Heart right ventricle (tissue), 16 donors: ENCODE data around the gene SLC19A1. TPM values are rescaled to one million over a fixed set of nuclear protein-coding genes. Genes with fewer than 3 reads are reported as not detected.

ENCODE experiments used
- ATAC-seq, 8 donors: fragments of 200-7000 bp; cut with Tn5 transposase; one replicate each; pipeline ENCODE4 v1.9.1; 2020; ENCODE audit warnings: mild to moderate bottlenecking in 8 of 8, moderate library complexity in 8 of 8, moderate number of reproducible peaks in 1 of 8
- DNase-seq, 2 donors: peaks; one replicate each; pipeline ENCODE4 v3.0.0-alpha.2; 2020
- H3K27ac ChIP-seq, 10 donors: fragments of 200-600 bp; sonication (generic) in 2 of 10; one replicate each; pipeline versions ENCODE4 v1.5.0 to v1.8.0; 2020 to 2022; ENCODE audit warnings: mild to moderate bottlenecking in 3 of 10
- H3K27me3 ChIP-seq, 7 donors: fragments of 200-600 bp; one replicate each; pipeline ENCODE4 v1.8.0; 2021 to 2022; ENCODE audit warnings: mild to moderate bottlenecking in 2 of 7
- H3K36me3 ChIP-seq, 9 donors: fragments of 200-600 bp; sonication (generic) in 1 of 9; one replicate each; pipeline versions ENCODE4 v1.5.0 to v1.8.0; 2020 to 2022; ENCODE audit warnings: mild to moderate bottlenecking in 2 of 9
- H3K4me1 ChIP-seq, 9 donors: fragments of 200-600 bp; sonication (generic) in 1 of 9; one replicate each; pipeline versions ENCODE4 v1.5.0 to v1.8.0; 2020 to 2022; ENCODE audit warnings: mild to moderate bottlenecking in 4 of 9
- H3K4me3 ChIP-seq, 10 donors: fragments of 200-600 bp; sonication (generic) in 2 of 10; one replicate each; pipeline versions ENCODE4 v1.5.0 to v1.8.0; 2020 to 2022; ENCODE audit warnings: mild to moderate bottlenecking in 7 of 10, moderate library complexity in 2 of 10
- H3K9me3 ChIP-seq, 11 donors: fragments of 200-600 bp in 10 of 11; sonication (generic) in 2 of 11; one replicate each; pipeline versions ENCODE4 v1.5.0 to v1.8.0; 2013 to 2022; ENCODE audit warnings: mild to moderate bottlenecking in 2 of 11, control low read depth in 1 of 11, moderate library complexity in 1 of 11
- CTCF ChIP-seq, 9 donors: fragments of 200-600 bp; sonication (generic) in 2 of 9; IDR thresholded peaks; one replicate each; pipeline versions ENCODE4 v1.5.0 to v1.8.0; 2021 to 2022; ENCODE audit warnings: antibody characterized with exemption in 9 of 9, mild to moderate bottlenecking in 5 of 9, moderate library complexity in 1 of 9
- WGBS, 2 donors: extraction: QIAGEN DNeasy Blood & Tissue Kit; methylation state at CpG; one replicate each; pipeline ENCODE4 v1.1.7; 2013; ENCODE audit warnings: inconsistent platforms in 1 of 2; 5-methylcytosine and 5-hydroxymethylcytosine counted together
- intact Hi-C, 10 donors: fragments of 100-400 bp; cut with DNase I; formaldehyde crosslinking; loops; one replicate each; pipeline versions ENCODE4 v1.11.1 to v1.14.2; 2022
- polyA plus RNA-seq, 2 donors: library from polyadenylated mRNA; stranded (reverse); fragments of 200-250 nt; gene quantifications; one replicate each; pipeline ENCODE4 v1.2.3, GENCODE V29; 2013
- total RNA-seq, 10 donors: library from RNA; stranded (reverse); fragmentation: NEBNext Ultra II Directional in 3 of 10; extraction: Animal tissue kit (Norgen Biotek cat#: 25700) in 3 of 10; gene quantifications; one replicate each; pipeline versions ENCODE4 v1.2.1 to v1.2.4, GENCODE V29; 2021 to 2023
- donor health status: Arrhythmogenic right ventricular cardiomyopathy.
- donor health status: ischemic (EF 13 %, LVEDD 7.1; RV severe dilation, severe dysfunction).
- donor health status: healthy with polysubstance abuse.
- donor health status: DM: no; HTN: yes; CAD: no.
- donor health status: DM: no; HTN: no; CAD: no.
- donor health status: ischemic (EF 25% LVEDD 6.9; RV normal size, moderate dysfunction).
- donor health status: ischemic (EF 25% LVEDD 5.7; RV mildly dilated, moderate dysfunction).
- donor health status: healthy.
- donor health status: DM: yes; HTN: yes; CAD: no.
- donor health status: Ischemic cardiomyopathy.
- donor health status: ischemic (EF 35%, LVEDD 5.7; RV mildly dilated, moderate dysfunction).
- donor health status: nonischemic (EF 11% LVEDD 7.7; RV severe dilation, severe dysfunction).
- donor health status: DM: yes; HTN: yes; CAD: no.
- donor health status: PGD.
- donor health status: ischemic (EF 29% LVEDD 5.4; RV normal size, mild dysfunction).
- donor health status: nonischemic (EF 23%, LVEDD 6.1; RV moderate dilation, normal function).

SLC19A1 gene
- total and polyA plus RNA-seq, 12 donors: 1.5 to 8.5 (median 3.8) TPM

GRCh38 chr21:45590246-45590725 lies 48.0 kb upstream of the SLC19A1 start:
- TF ChIP-seq CTCF (IDR thresholded peaks at IDR 0.05): no peak
- peak overlapping the region in 2 of 10 donors; percentile 31 to 37 for H3K27ac ChIP-seq
- H3K9me3 ChIP-seq: peaks cover 0 to 30% (median 18%) of the 10 kb centered on the region in 11 donors
- intact Hi-C loops: loop anchor here in 4 of 10 donors (5.0 to 10.0 kb wide), 5 partner anchors 33 to 295 kb away; partner anchors contain the start of gene PCBP3 (in 1 of the 4)
- peak; percentile 51 to 78 for DNase-seq
- H3K27me3 ChIP-seq: peaks cover 0 to 41% (median 33%) of the 10 kb centered on the region in 7 donors
- WGBS, 2 donors: 1 to 2% methylated on average over 38 to 46 of the region's 46 CpGs
- peaks cover 0 to 19% (median 5%) of the 10 kb centered on the region in 9 donors for H3K4me1 ChIP-seq
- H3K4me3 ChIP-seq: peak overlapping the region; percentile 32 to 62 (median 54)
- no peaks in the 10 kb centered on the region for H3K36me3 ChIP-seq
- peak; percentile 78 to 93 (median 86) for ATAC-seq

- intact Hi-C loops: loop anchor here in 4 of 10 donors (5.0 to 10.0 kb wide), 5 partner anchors 32 to 295 kb away; partner anchors contain the start of gene PCBP3 (in 1 of the 4)
- ATAC-seq (peak in 2 of 8 donors; percentile 5 to 24), DNase-seq (no peak)
- Histone ChIP-seq H3K27ac (peak overlapping the region in 2 of 10 donors; percentile 31 to 37), H3K36me3 (no peaks in the 10 kb centered on the region), H3K27me3 (peaks cover 0 to 40% (median 36%) of the 10 kb centered on the region in 7 donors), H3K4me1 (peaks cover 0 to 19% (median 5%) of the 10 kb centered on the region in 9 donors), H3K9me3 (peaks cover 0 to 36% (median 18%) of the 10 kb centered on the region in 11 donors), H3K4me3 (peak overlapping the region; percentile 32 to 62 (median 54))
- no peak for TF ChIP-seq CTCF (IDR thresholded peaks at IDR 0.05)
- WGBS, 2 donors: 33% methylated on average over 41 of the region's 41 CpGs
Observed at GRCh38 chr21:45589686-45590245, 47.5 kb upstream of the SLC19A1 start.

GRCh38 chr21:45588871-45589491 lies 46.7 kb upstream of the SLC19A1 start:
- peaks cover 0 to 42% (median 18%) of the 10 kb centered on the region in 11 donors for H3K9me3 ChIP-seq
- H3K4me3 ChIP-seq: no peak overlapping the region
- intact Hi-C loops: no loop called here
- peaks cover 0 to 19% (median 5%) of the 10 kb centered on the region in 9 donors for H3K4me1 ChIP-seq
- TF ChIP-seq CTCF (IDR thresholded peaks at IDR 0.05): no peak
- no peaks in the 10 kb centered on the region for H3K36me3 ChIP-seq
- WGBS, 2 donors: 89 to 90% methylated on average over 5 of the region's 5 CpGs
- DNase-seq (no peak), ATAC-seq (no peak)
- peaks cover 0 to 43% (median 36%) of the 10 kb centered on the region in 7 donors for H3K27me3 ChIP-seq
- no peak overlapping the region for H3K27ac ChIP-seq

GRCh38 chr21:45588086-45588825 lies 46.0 kb upstream of the SLC19A1 start:
- no peak for ATAC-seq

More at GRCh38 chr21:45588086-45588825, 46.0 kb upstream of the SLC19A1 start:
- Histone ChIP-seq H3K27me3 (peaks cover 0 to 48% (median 36%) of the 10 kb centered on the region in 7 donors), H3K4me1 (peaks cover 0 to 19% (median 5%) of the 10 kb centered on the region in 9 donors), H3K27ac (no peak overlapping the region), H3K36me3 (no peaks in the 10 kb centered on the region), H3K9me3 (peaks cover 0 to 49% (median 18%) of the 10 kb centered on the region in 11 donors), H3K4me3 (no peak overlapping the region)
- 81 to 94% methylated on average over 10 of the region's 10 CpGs for WGBS, 2 donors
- intact Hi-C loops: no loop called here
- no peak for TF ChIP-seq CTCF (IDR thresholded peaks at IDR 0.05)
- DNase-seq: no peak
